ENCODE measurements around the gene CCNY.

CCNY gene

GRCh38 chr10:35607475-35608327, 271.4 kb downstream of the CCNY start:
- H2AFZ ChIP-seq: peak overlapping the region; percentile 89
- H3K9ac ChIP-seq: no peak overlapping the region
- H3K27me3 ChIP-seq (ENCODE audit: control insufficient read depth, insufficient read depth, low read length): no peaks in the 10 kb centered on the region
- H3K9me3 ChIP-seq (ENCODE audit: control insufficient read depth, low read length): no peaks in the 10 kb centered on the region
- no peaks in the 10 kb centered on the region for H3K4me1 ChIP-seq
- H3K4me3 ChIP-seq (ENCODE audit: low read depth, low read length): peak overlapping the region; percentile 41
- no peak overlapping the region for H3K27ac ChIP-seq
- TF ChIP-seq CTCF (IDR thresholded peaks at IDR 0.05): no peak
- H3K36me3 ChIP-seq (ENCODE audit: control insufficient read depth, insufficient read depth, low read length): no peaks in the 10 kb centered on the region
- H3K79me2 ChIP-seq: no peaks in the 10 kb centered on the region
- peak overlapping the region; percentile 64 for H3K4me2 ChIP-seq (ENCODE audit: low read length)

- Histone ChIP-seq H3K79me2 (no peaks in the 10 kb centered on the region), H3K4me1 (no peaks in the 10 kb centered on the region), H3K4me3 (ENCODE audit: low read depth, low read length) (no peak overlapping the region), H3K36me3 (ENCODE audit: control insufficient read depth, insufficient read depth, low read length) (no peaks in the 10 kb centered on the region), H3K4me2 (ENCODE audit: low read length) (peak overlapping the region; percentile 64), H3K9ac (no peak overlapping the region), H2AFZ (peak overlapping the region; percentile 89), H3K27me3 (ENCODE audit: control insufficient read depth, insufficient read depth, low read length) (no peaks in the 10 kb centered on the region), H3K9me3 (ENCODE audit: control insufficient read depth, low read length) (no peaks in the 10 kb centered on the region), H3K27ac (no peak overlapping the region)
- no peak for TF ChIP-seq CTCF (IDR thresholded peaks at IDR 0.05)
Measured at GRCh38 chr10:35608328-35608672, 272.0 kb downstream of the CCNY start.

GRCh38 chr10:35611750-35612149, 275.4 kb downstream of the CCNY start:
- no peak for TF ChIP-seq CTCF (IDR thresholded peaks at IDR 0.05)
- H3K27ac ChIP-seq: no peak overlapping the region
- H3K4me2 ChIP-seq (ENCODE audit: low read length): no peak overlapping the region
- no peaks in the 10 kb centered on the region for H3K9me3 ChIP-seq (ENCODE audit: control insufficient read depth, low read length)
- no peaks in the 10 kb centered on the region for H3K4me1 ChIP-seq
- no peaks in the 10 kb centered on the region for H3K79me2 ChIP-seq
- no peak overlapping the region for H2AFZ ChIP-seq
- no peak overlapping the region for H3K9ac ChIP-seq
- no peaks in the 10 kb centered on the region for H3K36me3 ChIP-seq (ENCODE audit: control insufficient read depth, insufficient read depth, low read length)
- no peak overlapping the region for H3K4me3 ChIP-seq (ENCODE audit: low read depth, low read length)
- no peaks in the 10 kb centered on the region for H3K27me3 ChIP-seq (ENCODE audit: control insufficient read depth, insufficient read depth, low read length)

- H3K79me2 ChIP-seq: no peaks in the 10 kb centered on the region
- no peaks in the 10 kb centered on the region for H3K27me3 ChIP-seq (ENCODE audit: control insufficient read depth, insufficient read depth, low read length)
- H3K4me1 ChIP-seq: no peaks in the 10 kb centered on the region
- H3K27ac ChIP-seq: no peak overlapping the region
- no peaks in the 10 kb centered on the region for H3K36me3 ChIP-seq (ENCODE audit: control insufficient read depth, insufficient read depth, low read length)
- H3K4me3 ChIP-seq (ENCODE audit: low read depth, low read length): no peak overlapping the region
- no peak overlapping the region for H3K9ac ChIP-seq
- TF ChIP-seq CTCF (IDR thresholded peaks at IDR 0.05): no peak
- no peaks in the 10 kb centered on the region for H3K9me3 ChIP-seq (ENCODE audit: control insufficient read depth, low read length)
- H2AFZ ChIP-seq: no peak overlapping the region
- H3K4me2 ChIP-seq (ENCODE audit: low read length): no peak overlapping the region
Measured at GRCh38 chr10:35612385-35613106, 276.2 kb downstream of the CCNY start.
